Osteoblast (primary cell): ENCODE results near the gene CACNA2D3. TPM values are rescaled to one million over a fixed set of nuclear protein-coding genes. Genes with fewer than 3 reads are reported as not detected.

Source experiments
- DNase-seq: peaks from one replicate; pipeline ENCODE4 v3.0.0; 2011; ENCODE audit warnings: low spot score, mixed read lengths; ENCODE audit not compliant: insufficient read length; ENCODE audit errors: missing footprints
- H2AFZ ChIP-seq: 2 replicates; pipeline ENCODE4 v1.6.0; 2011; ENCODE audit warnings: mild to moderate bottlenecking, low read length
- H3K27ac ChIP-seq: 2 replicates; pipeline ENCODE4 v1.5.1; 2011; ENCODE audit warnings: mild to moderate bottlenecking, low read depth, low read length, moderate library complexity
- H3K27me3 ChIP-seq: 2 replicates; pipeline ENCODE4 v1.6.0; 2012; ENCODE audit warnings: mild to moderate bottlenecking, control low read depth, inconsistent platforms, low read length, moderate library complexity; ENCODE audit not compliant: insufficient read depth
- H3K36me3 ChIP-seq: 2 replicates; pipeline ENCODE4 v1.5.1; 2011; ENCODE audit warnings: mild to moderate bottlenecking, low read length, control low read depth, moderate library complexity; ENCODE audit not compliant: insufficient read depth
- H3K4me1 ChIP-seq: 2 replicates; pipeline ENCODE4 v1.5.1; 2011; ENCODE audit warnings: mild to moderate bottlenecking, low read length, control low read depth, moderate library complexity; ENCODE audit not compliant: insufficient read depth
- H3K4me2 ChIP-seq: 2 replicates; pipeline ENCODE4 v1.6.0; 2011; ENCODE audit warnings: mild to moderate bottlenecking, low read length; ENCODE audit not compliant: insufficient read depth
- H3K4me3 ChIP-seq: fragments of 200-600 bp; sonication (generic); 3 replicates; pipeline ENCODE4 v1.5.1; 2012; ENCODE audit warnings: mild to moderate bottlenecking, low read length, inconsistent platforms; ENCODE audit not compliant: insufficient read depth
- H3K79me2 ChIP-seq: 2 replicates; pipeline ENCODE4 v1.6.0; 2012; ENCODE audit warnings: mild to moderate bottlenecking, low read length, control low read depth, inconsistent platforms; ENCODE audit not compliant: insufficient read depth
- H3K9me3 ChIP-seq: 2 replicates; pipeline ENCODE4 v1.5.1; 2011; ENCODE audit warnings: low read depth, low read length, control low read depth
- H4K20me1 ChIP-seq: 2 replicates; pipeline ENCODE4 v1.6.0; 2012; ENCODE audit warnings: mild to moderate bottlenecking, low read length, control low read depth; ENCODE audit not compliant: insufficient read depth
- CTCF ChIP-seq: IDR thresholded peaks from 2 replicates; pipeline ENCODE4 v1.5.1; 2011; ENCODE audit warnings: mild to moderate bottlenecking, low read depth, low read length, moderate library complexity; ENCODE audit errors: extremely low read depth
- total RNA-seq: library from RNA; depleted of rRNA; stranded (reverse); fragments of >200 nt; gene quantifications from 2 replicates; pipeline ENCODE4 v1.2.3, GENCODE V29; 2012

CACNA2D3 gene
- total RNA-seq, 1 donor: 0.36 TPM

- Histone ChIP-seq H3K4me2 (peak overlapping the region; percentile 13), H3K27ac (no peak overlapping the region), H3K4me3 (no peak overlapping the region), H3K79me2 (no peaks in the 10 kb centered on the region), H3K36me3 (no peaks in the 10 kb centered on the region), H4K20me1 (no peaks in the 10 kb centered on the region), H3K4me1 (peaks cover 29% of the 10 kb centered on the region), H3K27me3 (no peaks in the 10 kb centered on the region), H3K9me3 (no peaks in the 10 kb centered on the region), H2AFZ (no peak overlapping the region)
- TF ChIP-seq CTCF: no peak
- DNase-seq: no peak
Observed at GRCh38 chr3:54899273-54899672, 776.9 kb downstream of the CACNA2D3 start.

GRCh38 chr3:54900838-54901591, 778.7 kb downstream of the CACNA2D3 start:
- Histone ChIP-seq H3K4me2 (no peak overlapping the region), H3K4me1 (peaks cover 41% of the 10 kb centered on the region), H4K20me1 (no peaks in the 10 kb centered on the region), H3K27ac (no peak overlapping the region), H3K4me3 (no peak overlapping the region), H3K9me3 (no peaks in the 10 kb centered on the region), H2AFZ (no peak overlapping the region), H3K79me2 (no peaks in the 10 kb centered on the region), H3K36me3 (no peaks in the 10 kb centered on the region), H3K27me3 (no peaks in the 10 kb centered on the region)
- no peak for TF ChIP-seq CTCF
- no peak for DNase-seq

DNA sequence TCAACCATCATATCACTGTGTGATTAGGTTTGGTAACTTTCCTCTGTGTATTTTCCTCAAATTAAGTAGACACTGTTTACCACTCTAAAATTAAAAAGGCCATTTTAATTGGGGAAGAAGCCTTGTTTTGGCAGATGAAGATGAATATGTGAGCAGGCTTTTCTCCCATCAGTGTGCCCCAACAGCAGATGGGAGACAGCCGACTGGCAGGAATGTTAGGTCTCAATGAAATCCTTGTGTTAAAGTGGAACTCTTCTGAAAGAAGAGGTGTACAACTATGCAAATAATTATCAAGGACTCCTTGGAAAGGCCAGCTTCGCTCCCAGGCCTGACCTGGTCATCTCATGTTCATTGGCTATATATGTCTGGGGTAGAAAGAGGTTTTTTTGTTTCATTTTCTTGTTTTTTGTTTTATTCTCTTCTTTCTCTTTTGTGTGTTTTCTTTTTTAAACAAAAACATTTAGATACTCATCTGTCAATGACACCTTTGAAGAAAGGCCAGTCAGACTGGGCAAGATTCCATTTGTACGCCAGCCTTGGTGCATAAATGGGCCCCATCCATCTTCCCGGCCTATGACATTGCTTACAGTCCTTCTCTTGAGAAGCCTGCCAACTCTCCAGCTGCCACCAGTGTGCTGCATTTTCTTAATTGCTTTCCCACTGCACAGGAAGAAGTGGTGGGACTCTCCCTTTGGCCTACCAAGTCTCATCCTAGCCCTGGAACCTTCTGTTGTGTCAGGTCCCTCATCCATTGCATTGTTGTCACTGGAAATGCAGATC, 779.7 kb downstream of the CACNA2D3 start:
- Histone ChIP-seq H3K4me1 (peaks cover 33% of the 10 kb centered on the region), H3K36me3 (no peaks in the 10 kb centered on the region), H3K79me2 (no peaks in the 10 kb centered on the region), H3K9me3 (no peaks in the 10 kb centered on the region), H3K4me3 (no peak overlapping the region), H3K27ac (no peak overlapping the region), H4K20me1 (no peaks in the 10 kb centered on the region), H3K4me2 (no peak overlapping the region), H2AFZ (no peak overlapping the region), H3K27me3 (no peaks in the 10 kb centered on the region)
- no peak for TF ChIP-seq CTCF
- no peak for DNase-seq

DNA sequence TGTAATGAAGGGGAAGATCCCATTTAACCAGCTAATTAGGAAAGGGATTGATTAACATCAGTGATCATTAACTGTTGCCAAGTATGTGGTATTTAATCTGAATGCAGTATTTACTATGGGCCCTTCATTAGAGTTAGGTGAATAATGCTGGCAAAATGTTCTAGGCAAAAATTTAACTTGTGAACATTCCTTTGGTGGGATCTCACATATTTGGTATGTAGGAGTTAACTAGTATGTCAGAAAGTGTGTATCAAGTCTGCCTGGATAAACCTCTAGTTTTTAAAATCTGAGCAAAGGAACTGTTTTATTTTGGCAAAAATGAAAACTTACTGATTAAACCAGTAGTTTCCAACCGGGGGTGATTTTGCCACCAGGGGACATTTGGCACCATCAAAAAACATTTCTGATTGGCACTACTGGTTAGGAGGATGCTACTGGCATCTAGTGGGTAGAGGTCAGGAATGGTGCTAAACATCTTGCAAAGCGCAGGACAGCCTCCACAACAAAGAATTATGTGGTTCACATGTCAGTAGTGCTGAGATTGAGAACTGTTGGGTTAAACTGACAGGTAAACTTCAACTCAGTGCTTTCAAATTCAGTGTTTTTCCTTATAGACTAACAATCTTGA, 783.0 kb downstream of the CACNA2D3 start:
- Histone ChIP-seq H3K27me3 (no peaks in the 10 kb centered on the region), H2AFZ (no peak overlapping the region), H3K4me2 (no peak overlapping the region), H4K20me1 (no peaks in the 10 kb centered on the region), H3K36me3 (no peaks in the 10 kb centered on the region), H3K4me3 (no peak overlapping the region), H3K79me2 (no peaks in the 10 kb centered on the region), H3K9me3 (no peaks in the 10 kb centered on the region), H3K27ac (no peak overlapping the region), H3K4me1 (peaks cover 24% of the 10 kb centered on the region)
- TF ChIP-seq CTCF: peak; percentile 10
- peak; percentile 27 for DNase-seq
